H54 (cell line): Measurements from ENCODE around the gene DYRK2.
"Not testable (repeated sequence)": the region's sequence is repeated elsewhere in the genome, so short reads cannot be mapped to it uniquely, and the experiment has no call there.

Experiments used
- DNase-seq: peaks from one replicate; pipeline ENCODE4 v3.0.0; 2011; ENCODE audit warnings: low spot score, mixed read lengths; ENCODE audit not compliant: insufficient read length
- FAIRE-seq: peaks from 3 replicates; lab custom pipeline; 2011; peaks lifted over from hg19 to GRCh38; lab: Jason Lieb, UNC
- POLR2A ChIP-seq: IDR thresholded peaks from 2 replicates; pipeline ENCODE4 v1.6.1; 2011; ENCODE audit warnings: low read depth, mild to moderate bottlenecking, low read length

DYRK2 gene

DNA sequence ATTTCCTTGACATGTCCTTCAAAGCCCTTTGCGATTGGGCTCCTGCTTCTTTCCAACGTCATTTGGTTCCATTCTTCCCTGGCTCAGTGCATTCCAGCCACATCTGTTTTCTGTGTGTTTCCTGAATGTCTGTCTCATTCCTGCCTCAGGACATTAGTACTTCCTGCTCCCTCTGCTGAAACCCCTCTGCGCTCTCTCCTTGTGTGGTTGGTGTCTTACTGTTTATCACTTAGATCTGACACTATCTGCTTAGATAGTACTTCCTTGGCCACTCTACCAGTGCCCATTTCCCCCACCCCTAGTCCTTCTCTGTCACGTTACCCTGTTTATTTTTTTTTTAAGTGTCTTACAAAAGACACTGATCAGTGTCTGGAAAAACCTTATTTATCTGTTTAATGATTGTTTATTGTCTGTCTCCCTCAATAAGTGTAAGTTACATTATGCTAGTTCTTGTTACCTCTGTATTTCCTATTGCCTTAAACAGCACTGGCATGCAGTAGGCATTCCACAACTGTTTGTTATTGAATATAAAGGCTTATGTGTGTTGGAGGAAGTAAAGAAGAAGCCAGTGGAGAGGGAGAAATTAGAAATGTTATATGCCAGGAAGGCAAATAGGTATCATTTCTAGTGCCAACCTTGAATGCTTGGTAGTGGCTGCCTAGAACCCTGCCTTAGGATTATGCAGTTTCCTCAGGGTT is 21.5 kb downstream of the DYRK2 start:
- no peak for TF ChIP-seq POLR2A
- no peak for FAIRE-seq
- DNase-seq, result no peak

DNA sequence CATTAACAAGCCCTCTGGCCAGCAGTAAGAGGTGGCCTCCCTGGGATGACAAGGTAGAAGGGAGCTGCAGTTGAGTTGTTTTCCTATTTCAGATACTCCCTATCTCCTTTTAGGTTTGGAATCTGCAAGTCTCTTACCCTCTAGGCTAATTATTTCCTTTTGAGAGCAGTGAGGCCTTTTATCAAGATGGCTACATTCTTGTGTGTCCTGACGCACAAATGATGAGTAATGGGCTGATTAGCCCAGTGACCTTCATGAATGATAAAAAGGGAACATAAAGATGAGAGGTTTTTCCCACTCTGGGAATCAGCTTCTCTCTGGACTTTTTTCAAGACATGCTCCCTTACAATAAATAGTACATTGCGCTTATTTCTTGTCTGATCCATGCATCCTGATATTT is 22.9 kb downstream of the DYRK2 start:
- TF ChIP-seq POLR2A, result no peak
- no peak for DNase-seq
- no peak for FAIRE-seq

DNA sequence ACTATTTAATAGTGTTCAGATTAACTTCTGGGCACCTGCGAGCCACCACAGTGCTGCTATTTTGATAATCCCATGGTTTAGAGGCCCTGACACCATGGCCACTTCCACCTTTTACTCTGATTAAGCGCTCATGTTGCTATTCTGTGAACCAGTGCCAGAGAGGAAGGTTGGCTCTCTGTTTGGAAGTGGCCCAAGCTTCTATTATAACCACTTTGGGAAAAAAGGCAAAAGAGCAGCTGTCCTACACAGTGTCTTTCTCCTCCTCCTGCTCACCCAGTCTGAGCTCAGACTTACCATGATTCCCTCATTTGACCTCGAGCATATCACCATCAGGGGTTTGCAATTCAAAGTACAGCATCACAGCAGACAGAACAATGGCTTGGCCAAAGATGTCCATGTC is 23.3 kb downstream of the DYRK2 start:
- no peak for FAIRE-seq
- TF ChIP-seq POLR2A, result no peak
- DNase-seq, result no peak

DNA sequence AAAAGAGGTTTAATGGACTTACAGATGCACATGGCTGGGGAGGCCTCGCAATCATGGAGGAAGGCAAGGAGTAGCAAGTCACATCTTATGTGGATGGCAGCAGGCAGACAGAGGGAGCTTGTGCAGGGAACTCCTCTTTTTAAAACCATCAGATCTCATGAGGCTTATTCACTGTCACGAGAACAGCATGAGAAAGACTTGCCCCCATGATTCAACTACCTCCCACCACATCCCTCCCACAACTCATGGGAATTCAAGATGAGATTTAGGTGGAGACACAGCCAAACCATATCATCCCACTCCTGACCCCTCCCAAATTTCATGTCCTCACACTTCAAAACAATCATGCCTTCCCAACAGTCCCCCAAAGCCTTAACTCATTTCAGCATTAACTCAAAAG is 24.0 kb downstream of the DYRK2 start:
- not testable (repeated sequence) for DNase-seq, FAIRE-seq

DNA sequence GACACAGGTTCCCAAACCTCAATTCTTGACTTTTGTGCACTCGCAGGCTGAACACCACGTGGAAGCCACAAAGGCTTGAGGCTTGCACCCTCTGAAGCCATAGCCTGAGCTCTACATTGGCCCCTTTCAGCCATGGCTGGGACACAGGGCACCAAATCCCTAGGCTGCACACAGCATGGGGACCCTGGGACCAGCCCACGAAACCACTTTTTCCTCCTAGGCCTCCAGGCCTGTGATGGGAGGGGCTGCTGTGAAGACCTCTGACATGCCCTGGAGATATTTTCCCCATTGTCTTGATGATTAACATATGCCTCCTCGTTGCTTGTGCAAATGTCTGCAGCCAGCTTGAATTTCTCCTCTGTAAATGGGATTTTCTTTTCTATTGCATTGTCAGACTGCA is 25.0 kb downstream of the DYRK2 start:
- FAIRE-seq, DNase-seq: not testable (repeated sequence)

DNA sequence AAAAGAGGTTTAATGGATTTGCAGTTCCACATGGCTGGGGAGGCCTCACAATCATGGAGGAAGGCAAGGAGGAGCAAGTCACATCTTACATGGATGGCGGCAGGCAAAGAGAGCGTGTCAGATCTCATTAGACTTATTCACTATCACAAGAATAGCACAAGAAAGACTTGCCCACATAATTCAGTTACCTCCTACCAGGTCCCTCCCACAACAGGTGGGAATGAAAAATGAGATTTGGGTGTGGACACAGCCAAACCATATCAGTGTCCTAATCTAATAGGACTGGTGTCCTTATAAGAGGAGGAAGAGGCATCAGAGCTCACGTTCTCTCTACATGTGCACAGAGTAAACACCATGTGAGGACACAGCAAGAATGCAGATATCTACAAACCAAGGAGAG is 25.9 kb downstream of the DYRK2 start:
- FAIRE-seq, result no peak
- DNase-seq, result no peak
- no peak for TF ChIP-seq POLR2A

DNA sequence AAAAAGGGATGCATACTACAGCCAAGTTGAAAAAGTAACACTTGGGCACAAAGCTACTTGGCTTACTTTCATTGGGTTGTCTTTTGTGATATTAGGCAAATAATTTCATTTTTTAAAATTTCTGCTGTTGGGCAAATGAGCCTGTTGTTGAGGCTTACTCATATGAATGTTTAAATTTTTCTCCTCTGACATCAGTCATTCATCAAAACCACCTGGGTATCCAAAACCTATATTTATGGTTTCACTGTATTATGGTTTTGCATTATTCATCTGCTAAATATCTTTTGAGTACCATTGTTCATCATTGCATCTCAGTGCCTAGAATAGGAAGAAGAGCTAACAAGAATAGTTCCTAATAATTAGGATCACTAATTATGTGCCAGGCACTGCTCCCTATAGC is 28.1 kb downstream of the DYRK2 start:
- FAIRE-seq (no peak), DNase-seq (no peak)
- TF ChIP-seq POLR2A, result no peak

DNA sequence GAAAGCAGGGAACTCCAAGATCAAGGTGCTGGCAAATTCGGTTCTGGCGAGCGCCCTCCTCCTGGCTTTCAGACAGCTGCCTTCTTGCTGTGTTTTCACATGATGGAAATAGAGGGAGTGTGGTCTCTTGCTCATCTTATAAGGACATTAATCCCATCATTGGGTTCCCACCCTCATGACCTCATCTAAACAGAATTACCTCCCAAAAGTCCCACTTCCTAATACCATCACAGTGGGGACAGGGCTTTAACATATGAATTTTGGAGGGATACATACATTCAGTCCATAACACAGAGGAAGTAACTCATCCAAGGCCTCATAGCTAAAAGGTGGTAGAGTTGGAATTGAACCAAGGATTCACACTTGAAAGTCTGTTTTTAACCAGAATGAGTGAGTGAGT is 28.6 kb downstream of the DYRK2 start:
- FAIRE-seq, result no peak
- DNase-seq, result no peak
- no peak for TF ChIP-seq POLR2A

DNA sequence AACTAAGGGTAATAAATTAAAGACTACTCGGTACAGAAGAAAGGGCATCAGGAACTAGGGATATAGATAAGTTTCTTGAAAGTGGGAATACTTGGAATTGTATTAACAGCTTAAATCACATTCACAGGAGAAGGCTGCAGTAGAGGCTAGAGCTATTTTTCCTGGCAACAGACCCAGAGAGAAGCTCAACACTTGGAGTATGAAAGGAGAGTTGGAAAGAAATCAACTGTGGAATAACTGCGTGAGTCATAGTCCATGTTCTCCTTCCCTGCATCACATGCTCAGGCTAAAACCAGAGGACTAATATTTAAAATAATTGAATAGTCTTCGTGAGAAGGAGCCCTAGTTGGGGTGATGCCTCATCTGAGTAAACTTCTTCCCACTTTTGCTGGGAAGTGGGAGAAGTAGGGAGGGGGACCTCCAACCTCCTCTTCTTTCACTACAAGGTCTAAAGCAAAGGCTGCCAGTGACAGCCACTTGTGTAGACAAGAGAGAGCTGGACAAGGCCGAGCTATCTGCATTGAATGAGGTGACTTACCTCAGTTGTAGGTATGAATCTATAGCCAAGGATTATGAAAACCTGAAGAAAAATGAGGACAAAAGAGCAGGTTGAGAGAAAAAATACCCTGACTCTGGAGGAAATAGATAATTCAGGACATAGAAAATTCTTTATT is 32.7 kb downstream of the DYRK2 start:
- peak; percentile 23 for DNase-seq
- peak; percentile 93 for FAIRE-seq
- no peak for TF ChIP-seq POLR2A

DNA sequence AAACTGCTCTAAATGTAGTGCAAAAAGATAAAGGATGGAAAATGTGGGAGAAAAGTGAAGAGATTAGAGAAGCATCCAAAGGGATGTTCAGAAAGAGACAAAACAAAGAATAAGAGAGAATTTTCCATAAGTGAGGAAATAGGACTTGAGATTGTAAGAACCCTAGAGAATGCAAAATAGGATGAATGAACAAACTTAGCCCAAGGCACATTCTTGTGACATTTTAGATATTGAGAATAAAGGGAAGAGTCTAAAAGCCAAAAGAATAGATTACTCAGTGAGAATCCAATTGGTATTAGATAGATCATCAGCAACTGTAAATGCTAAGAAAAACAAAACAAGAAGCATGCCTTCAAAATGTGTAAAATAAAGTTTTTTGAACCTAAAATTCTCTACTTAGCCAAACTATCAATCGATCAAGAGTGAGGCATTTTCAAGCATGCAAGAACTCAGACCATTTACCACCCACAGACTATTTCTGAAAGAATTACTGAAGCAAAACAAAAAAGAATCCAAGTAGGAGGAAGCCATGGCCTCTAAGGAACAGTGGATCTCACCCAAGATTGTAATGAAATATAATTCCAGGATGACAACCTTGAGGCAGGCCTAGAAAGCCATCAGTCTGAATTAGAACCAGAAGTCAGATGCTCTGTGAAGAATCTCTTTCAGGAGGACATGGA is 33.5 kb downstream of the DYRK2 start:
- DNase-seq (no peak), FAIRE-seq (peak; percentile 61)
- no peak for TF ChIP-seq POLR2A

DNA sequence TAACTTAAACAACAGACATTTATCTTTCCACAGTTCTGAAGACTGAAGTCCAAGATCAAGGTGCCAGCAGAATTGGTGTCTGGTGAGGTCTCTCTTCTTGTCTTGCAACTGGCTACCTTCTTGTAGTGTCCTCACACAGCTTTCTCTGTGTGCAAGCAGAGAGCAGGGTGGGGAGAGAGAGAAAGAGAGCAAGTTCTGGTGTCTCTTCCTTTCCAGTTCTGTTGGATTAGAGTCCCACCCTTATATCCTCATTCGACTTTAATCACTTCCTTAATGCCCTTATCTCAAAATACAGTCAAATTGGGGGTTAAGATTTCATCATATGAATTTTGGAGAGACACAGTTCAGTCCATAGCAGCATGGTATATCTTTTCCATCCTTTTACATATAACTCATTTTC is 40.8 kb downstream of the DYRK2 start:
- no peak for TF ChIP-seq POLR2A
- FAIRE-seq (peak; percentile 38), DNase-seq (no peak)

DNA sequence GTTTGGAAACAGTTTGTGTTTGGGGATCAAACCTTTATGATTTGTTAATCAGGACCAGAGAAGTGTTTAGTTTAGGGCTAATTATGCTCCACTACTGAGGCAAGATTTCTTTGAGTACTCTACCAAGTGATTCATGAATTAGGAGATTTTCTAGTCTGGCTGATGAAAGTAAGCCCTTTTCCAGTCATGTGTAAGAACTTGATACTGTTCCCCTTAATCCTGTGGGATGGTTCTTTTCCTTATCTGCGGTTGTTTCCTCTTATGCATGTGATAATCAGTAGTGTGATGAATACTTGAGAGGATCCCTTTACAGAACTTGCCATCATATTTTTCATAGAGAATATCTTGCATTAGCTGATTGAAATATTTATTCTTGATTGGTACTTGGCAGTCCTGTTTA is 42.1 kb downstream of the DYRK2 start:
- no peak for TF ChIP-seq POLR2A
- DNase-seq, result no peak
- FAIRE-seq, result no peak

DNA sequence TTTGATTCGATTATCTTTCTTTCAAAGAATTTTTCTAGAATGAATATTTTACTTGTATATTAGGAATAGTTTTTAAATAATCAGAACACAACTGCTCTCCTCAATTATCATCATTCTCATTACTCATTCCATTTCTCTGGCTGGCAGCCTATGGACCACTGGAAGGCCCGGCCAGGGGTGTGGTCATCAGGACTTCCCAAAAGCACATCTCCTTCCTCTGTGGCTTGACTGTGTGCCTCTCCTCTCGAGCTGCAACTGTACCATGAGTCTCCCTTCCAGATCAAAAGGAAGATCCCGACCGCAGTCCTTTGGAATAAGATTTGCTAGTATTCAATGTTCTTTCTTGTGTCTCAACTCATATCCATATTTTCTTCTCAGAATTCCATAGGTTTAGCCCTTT is 42.7 kb downstream of the DYRK2 start:
- no peak for DNase-seq
- TF ChIP-seq POLR2A, result no peak
- no peak for FAIRE-seq

DNA sequence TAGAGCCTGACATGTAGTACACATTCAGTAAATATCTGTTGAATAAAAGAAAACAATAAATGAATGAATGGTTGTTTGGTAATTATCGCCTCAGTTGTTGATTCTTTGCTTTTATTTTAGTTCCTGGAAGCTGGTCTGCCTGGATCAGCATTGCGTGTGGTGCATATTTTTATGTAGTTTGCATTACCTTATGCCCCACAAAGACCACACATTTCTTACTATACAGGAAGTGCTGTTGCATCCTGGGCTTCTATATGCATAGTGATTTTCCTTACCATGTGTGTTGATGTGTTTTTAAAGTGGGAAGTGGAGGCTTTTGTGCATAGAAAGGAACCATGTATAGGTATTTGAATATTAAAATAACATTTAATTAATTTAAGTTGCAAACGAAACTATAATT is 43.6 kb downstream of the DYRK2 start:
- no peak for TF ChIP-seq POLR2A
- FAIRE-seq (no peak), DNase-seq (no peak)

DNA sequence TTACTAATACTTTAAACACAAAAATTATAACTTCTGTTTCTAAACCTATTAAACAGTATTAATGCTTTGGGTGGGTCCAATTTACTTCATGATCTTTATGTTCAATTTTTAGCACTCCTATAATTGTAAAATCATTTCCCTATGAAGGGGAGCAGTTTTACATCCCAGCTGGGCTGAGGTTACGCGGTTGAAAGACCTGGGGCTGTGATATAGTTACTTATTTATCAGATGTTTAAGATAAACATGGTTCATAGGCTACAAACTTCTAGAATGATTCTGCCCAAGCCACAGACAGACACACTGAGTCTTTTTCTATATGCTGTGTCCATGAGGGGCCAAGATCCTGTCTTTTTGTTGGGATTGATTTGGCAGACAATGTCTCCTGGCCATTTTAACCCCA is 44.4 kb downstream of the DYRK2 start:
- no peak for DNase-seq
- TF ChIP-seq POLR2A, result no peak
- FAIRE-seq, result no peak
